Mucosa of descending colon (tissue), 3 donors: Measurements from ENCODE around the gene B4GALT2. TPM values are rescaled to one million over a fixed set of nuclear protein-coding genes. Genes with fewer than 3 reads are reported as not detected.

Experiments used
- ATAC-seq: fragments of 200-7000 bp; cut with Tn5 transposase; one replicate; pipeline ENCODE4 v1.9.1; 2020; ENCODE audit warnings: mild to moderate bottlenecking, moderate library complexity
- DNase-seq, 3 donors: peaks; one replicate each; pipeline ENCODE4 v3.0.0-alpha.2; 2020
- H3K36me3 ChIP-seq: fragments of 200-600 bp; one replicate; pipeline ENCODE4 v1.8.0; 2021; ENCODE audit warnings: low read depth, mild to moderate bottlenecking
- H3K4me1 ChIP-seq: fragments of 200-600 bp; one replicate; pipeline ENCODE4 v1.8.0; 2021; ENCODE audit warnings: low read depth, mild to moderate bottlenecking
- H3K4me3 ChIP-seq: fragments of 200-600 bp; one replicate; pipeline ENCODE4 v1.8.0; 2021; ENCODE audit warnings: mild to moderate bottlenecking
- H3K9me3 ChIP-seq: fragments of 200-600 bp; one replicate; pipeline ENCODE4 v1.8.0; 2021; ENCODE audit warnings: mild to moderate bottlenecking
- intact Hi-C, 2 donors: fragments of 100-400 bp; cut with DNase I in 1 of 2; cut with micrococcal nuclease in 1 of 2; formaldehyde crosslinking; loops; one replicate each; pipeline versions ENCODE4 v1.11.0 to v1.11.1; 2022; cut with DNase I, micrococcal nuclease
- total RNA-seq, 3 donors: library from RNA; stranded (reverse); fragmentation: NEBNext Ultra II Directional in 2 of 3; extraction: Animal tissue kit (Norgen Biotek cat#: 25700) in 2 of 3; gene quantifications; one replicate each; pipeline versions ENCODE4 v1.2.1 to v1.2.4, GENCODE V29; 2021 to 2023
- TF ChIP-seq, protein P1 (sequence below): fragments of 200-600 bp; IDR thresholded peaks from one replicate; pipeline ENCODE4 v1.8.0; 2022; ENCODE audit warnings: antibody characterized with exemption, mild to moderate bottlenecking
- donor health status: DM: no; HTN: no; CAD: no; lungs with moderate emphysema.
- donor health status: DM: no; HTN: no; CAD: no.
- donor health status: DM: no; HTN: yes; CAD: no.

B4GALT2 gene
- total RNA-seq, 3 donors from 2014 or later, result 20.0 to 33.6 (median 28.1) TPM

DNA sequence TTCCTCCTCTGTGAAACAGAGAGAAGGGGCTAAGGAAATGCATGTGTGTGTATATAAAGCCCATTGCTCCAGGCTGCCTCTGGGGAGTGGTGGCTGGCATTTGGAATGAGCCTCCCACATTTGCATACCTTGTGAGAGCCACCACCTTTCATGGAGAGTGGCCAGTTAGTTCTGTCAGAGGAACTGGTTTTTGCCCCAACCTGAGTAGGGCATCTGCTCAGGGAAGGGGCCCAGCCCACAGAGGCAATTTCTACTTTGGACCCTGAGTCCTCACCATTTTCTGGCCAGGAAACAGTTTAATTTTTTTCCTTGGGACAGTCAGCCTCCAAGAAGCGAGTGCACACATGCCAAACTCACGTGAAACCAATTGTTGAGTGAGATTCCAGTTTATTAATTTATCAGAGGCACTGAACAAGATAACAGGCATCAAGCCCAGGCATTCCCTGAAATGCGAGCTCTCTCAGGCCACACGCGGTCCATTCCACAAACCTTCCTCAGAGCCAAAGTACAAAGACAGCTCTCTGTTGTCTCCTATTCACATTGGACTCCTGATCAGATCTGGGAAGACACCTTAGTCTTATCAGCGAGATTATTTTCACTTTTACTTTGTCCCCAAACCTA, 53.3 kb downstream of the B4GALT2 start:
- no peaks in the 10 kb centered on the region for H3K9me3 ChIP-seq
- no peak overlapping the region for H3K4me3 ChIP-seq
- no peaks in the 10 kb centered on the region for H3K36me3 ChIP-seq
- intact Hi-C loops, result no loop called here
- TF ChIP-seq, protein P1, sequence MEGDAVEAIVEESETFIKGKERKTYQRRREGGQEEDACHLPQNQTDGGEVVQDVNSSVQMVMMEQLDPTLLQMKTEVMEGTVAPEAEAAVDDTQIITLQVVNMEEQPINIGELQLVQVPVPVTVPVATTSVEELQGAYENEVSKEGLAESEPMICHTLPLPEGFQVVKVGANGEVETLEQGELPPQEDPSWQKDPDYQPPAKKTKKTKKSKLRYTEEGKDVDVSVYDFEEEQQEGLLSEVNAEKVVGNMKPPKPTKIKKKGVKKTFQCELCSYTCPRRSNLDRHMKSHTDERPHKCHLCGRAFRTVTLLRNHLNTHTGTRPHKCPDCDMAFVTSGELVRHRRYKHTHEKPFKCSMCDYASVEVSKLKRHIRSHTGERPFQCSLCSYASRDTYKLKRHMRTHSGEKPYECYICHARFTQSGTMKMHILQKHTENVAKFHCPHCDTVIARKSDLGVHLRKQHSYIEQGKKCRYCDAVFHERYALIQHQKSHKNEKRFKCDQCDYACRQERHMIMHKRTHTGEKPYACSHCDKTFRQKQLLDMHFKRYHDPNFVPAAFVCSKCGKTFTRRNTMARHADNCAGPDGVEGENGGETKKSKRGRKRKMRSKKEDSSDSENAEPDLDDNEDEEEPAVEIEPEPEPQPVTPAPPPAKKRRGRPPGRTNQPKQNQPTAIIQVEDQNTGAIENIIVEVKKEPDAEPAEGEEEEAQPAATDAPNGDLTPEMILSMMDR, result no peak
- DNase-seq (peak in 1 of 3 donors; percentile 41), ATAC-seq (peak; percentile 7)
- peaks cover 38% of the 10 kb centered on the region for H3K4me1 ChIP-seq

DNA sequence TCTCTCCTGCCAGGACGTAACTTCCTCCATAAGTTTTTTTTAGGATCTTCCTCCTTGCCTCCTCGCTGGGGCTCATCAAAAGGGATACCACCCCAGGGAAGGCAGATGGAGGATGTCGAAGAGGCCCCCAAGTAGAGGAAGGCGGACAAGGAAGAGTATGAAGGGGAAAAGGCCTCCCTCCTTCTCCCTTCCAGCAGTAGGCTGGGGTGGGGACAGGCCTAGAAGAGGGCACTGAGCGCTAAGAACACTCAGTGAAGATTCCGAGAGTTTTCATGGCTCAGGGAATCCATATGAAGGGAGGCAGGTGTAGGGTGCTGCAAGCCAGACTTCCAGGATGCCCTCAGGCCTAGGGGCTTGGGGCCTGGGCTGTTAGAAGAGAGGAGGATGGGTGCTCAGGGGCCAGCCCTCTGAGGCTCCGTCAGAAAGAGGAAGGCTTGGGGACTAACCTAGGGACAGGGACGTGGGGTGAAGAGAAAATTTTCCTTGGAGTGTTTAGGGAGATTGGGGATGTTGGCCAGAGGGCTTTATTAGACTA, 54.1 kb downstream of the B4GALT2 start:
- DNase-seq, result no peak
- no peak overlapping the region for H3K4me3 ChIP-seq
- H3K9me3 ChIP-seq, result no peaks in the 10 kb centered on the region
- H3K36me3 ChIP-seq, result no peaks in the 10 kb centered on the region
- intact Hi-C loops, result no loop called here
- TF ChIP-seq, protein P1, result no peak
- peaks cover 31% of the 10 kb centered on the region for H3K4me1 ChIP-seq
- ATAC-seq, result no peak

DNA sequence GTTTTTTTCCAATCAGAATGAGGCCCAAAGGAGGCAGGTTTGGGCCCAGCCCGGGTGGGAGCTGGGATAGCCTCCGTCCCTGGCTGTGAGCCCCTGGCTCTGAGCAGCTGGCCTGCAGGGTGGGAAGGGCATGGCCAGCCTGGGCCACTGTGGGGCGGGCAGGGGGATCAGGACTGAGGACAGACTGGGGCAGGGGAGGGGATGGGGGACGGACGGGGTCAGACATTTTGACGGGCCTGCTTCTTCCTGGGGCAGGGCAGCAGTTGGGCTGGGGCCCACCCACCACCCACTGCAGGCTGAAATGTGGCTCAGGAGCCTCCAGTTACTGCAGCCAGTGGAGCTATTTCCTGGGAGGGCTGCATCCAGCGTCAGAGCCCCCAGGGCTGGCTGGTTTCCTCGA, 54.7 kb downstream of the B4GALT2 start:
- Histone ChIP-seq H3K36me3 (no peaks in the 10 kb centered on the region), H3K4me3 (no peak overlapping the region), H3K4me1 (peaks cover 26% of the 10 kb centered on the region), H3K9me3 (no peaks in the 10 kb centered on the region)
- ATAC-seq (no peak), DNase-seq (no peak)
- TF ChIP-seq, protein P1, result no peak
- intact Hi-C loops, result no loop called here

DNA sequence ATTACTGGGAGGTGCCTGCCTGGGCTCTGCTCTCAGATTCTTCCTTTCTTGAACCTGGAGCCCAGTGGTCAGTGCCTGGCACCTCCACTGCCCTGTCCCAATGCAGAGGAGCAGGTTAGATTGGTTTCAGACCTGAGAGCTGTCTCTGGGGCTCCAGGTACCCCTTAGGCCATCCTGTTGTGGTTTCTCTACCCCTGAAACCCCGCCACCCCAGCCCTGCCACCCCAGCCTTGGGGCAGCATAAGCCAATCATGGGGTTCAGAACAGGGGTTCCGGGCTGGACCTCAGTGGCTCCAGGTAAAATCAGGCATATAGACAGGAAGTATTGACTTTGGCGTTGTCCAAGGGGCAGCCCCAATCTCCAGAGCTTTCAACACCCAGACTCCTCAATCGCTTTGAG, 55.4 kb downstream of the B4GALT2 start:
- DNase-seq, result no peak
- TF ChIP-seq, protein P1, result no peak
- intact Hi-C loops, result no loop called here

DNA sequence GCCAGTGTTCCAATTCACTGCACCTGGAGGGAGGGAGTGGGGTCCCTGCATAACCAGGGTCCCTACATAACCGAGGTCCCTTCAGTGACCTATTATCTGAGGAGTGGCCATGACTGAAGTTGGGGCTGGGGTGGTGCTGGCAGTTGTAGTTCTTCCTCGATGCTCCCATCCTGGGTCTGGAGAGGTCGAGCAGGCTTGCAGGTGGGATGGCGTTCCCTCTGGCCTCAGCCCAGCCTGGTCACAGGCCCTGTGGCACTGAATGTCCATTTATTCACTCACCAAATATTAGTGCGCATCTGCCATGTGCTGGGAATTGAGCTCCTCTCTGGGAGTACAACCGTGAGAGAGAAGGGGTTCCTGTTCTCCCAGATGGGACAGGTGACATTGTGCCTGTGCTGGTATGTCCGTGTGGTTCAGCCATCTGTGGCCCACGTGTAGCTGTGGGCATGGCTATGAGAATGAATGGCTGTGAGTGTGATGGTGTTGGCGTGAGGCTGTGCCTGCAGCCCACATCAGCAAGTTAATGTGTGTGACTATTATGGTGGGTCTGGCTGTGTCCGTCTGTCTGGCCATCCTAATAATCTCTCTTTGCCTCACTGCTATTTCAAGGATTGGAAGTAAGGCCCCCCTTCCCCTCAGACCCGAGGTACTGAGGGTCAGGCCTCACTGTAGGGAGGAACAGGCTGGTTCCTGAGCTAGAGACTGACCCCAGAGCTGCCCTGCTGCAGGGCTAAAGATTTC, 56.1 kb downstream of the B4GALT2 start:
- Histone ChIP-seq H3K9me3 (no peaks in the 10 kb centered on the region), H3K36me3 (no peaks in the 10 kb centered on the region), H3K4me3 (no peak overlapping the region), H3K4me1 (peaks cover 17% of the 10 kb centered on the region)
- DNase-seq, result no peak
- intact Hi-C loops, result no loop called here
- TF ChIP-seq, protein P1, result no peak
- ATAC-seq, result no peak

More for the DNA sequence above, 55.4 kb downstream of the B4GALT2 start:
- Histone ChIP-seq H3K4me1 (peaks cover 20% of the 10 kb centered on the region), H3K4me3 (no peak overlapping the region), H3K36me3 (no peaks in the 10 kb centered on the region), H3K9me3 (no peaks in the 10 kb centered on the region)
- ATAC-seq, result no peak
